Colon (tissue), 2 donors: ENCODE data around the gene CYP2C8.
"Not testable (repeated sequence)": the region's sequence is repeated elsewhere in the genome, so short reads cannot be mapped to it uniquely, and the experiment has no call there.

Experiments
- FAIRE-seq: peaks from 2 replicates; lab custom pipeline; 2012; peaks lifted over from hg19 to GRCh38; lab: Jason Lieb, UNC
- donor health status: control.
- donor health status: control.

The CYP2C8 gene

DNA sequence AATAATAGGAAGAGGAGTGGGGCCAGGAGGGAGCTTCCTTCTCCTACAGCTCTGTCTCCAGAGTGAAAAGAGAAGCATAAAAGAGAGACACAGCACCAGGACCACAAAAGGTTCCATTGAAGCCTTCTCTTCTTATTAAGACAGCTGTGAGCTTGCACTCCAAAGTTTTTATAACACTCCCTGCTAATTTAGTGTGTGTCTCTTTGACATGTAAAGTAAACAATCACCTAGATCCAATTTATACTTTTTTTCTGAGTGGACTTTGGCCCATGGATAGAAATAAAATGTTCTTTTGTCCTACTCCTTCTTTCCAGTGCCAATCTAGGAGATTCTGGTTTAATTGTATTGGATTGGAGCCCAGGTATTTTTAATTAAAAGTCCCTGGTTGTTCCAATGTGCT lies at the start of gene CYP2C8:
Gene CYP2C8, minus strand, starts transcription at position 212 of the 400 bp plus-strand sequence. Its CDS starts 95 bp downstream, at position 117.
- FAIRE-seq: no peak

DNA sequence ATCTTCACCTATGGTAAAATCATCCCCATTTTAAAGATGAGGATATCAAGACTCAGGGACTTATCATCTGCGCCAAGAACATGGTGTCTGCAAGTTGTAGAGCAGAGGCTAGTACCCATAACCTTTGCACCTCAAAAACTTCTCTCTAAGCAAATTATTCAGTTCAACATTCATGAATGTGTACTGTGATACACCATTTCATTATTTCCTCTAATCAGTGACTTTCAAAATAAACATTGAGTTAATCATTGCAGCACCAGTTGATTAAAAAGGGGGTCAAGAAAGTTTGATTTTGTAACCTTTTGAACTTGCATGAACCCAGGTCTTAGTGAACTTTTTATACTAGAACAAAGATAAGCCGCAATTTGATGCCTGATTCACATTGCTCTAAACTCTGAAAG lies 47.6 kb upstream of the CYP2C8 start:
- FAIRE-seq: no peak

- FAIRE-seq: not testable (repeated sequence)
These were observed 41.5 kb upstream of the CYP2C8 start for GRCh38 chr10:95110823-95111222.

- FAIRE-seq: no peak
These were observed 28.5 kb upstream of the CYP2C8 start for GRCh38 chr10:95097805-95098204.

DNA sequence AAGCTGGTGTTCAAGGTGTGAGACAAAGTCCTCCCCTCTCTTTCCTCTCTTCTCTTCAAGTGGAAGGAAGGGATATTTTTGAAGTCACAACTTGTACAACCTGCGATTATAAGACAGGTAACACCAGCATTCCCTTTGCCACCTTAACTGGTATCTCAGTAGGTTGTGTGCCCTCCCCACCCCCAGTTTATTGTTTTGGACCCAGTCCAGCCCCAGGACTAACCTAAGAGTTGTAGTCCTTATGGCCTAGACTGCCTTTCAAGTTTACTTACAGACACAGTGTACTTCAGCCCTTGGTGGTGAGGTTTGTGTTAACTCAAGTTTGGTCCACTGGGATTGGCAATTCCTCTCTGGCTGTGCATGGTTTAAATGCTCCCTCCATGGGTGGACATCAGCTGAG lies 26.8 kb upstream of the CYP2C8 start:
- no peak for FAIRE-seq

DNA sequence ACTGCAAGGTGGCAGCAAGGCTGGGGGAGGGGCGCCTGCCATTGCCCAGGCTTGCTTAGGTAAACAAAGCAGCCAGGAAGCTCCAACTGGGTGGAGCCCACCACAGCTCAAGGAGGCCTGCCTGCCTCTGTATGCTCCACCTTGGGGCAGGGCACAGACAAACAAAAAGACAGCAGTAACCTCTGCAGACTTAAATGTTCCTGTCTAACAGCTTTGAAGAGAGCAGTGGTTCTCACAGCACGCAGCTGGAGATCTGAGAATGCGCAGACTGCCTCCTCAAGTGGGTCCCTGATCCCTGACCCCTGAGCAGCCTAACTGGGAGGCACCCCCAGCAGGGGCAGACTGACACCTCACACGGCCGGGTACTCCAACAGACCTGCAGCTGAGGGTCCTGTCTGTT lies 10.3 kb upstream of the CYP2C8 start:
- FAIRE-seq: not testable (repeated sequence)

- FAIRE-seq: no peak
These were observed 8.3 kb upstream of the CYP2C8 start for GRCh38 chr10:95077556-95077955.

DNA sequence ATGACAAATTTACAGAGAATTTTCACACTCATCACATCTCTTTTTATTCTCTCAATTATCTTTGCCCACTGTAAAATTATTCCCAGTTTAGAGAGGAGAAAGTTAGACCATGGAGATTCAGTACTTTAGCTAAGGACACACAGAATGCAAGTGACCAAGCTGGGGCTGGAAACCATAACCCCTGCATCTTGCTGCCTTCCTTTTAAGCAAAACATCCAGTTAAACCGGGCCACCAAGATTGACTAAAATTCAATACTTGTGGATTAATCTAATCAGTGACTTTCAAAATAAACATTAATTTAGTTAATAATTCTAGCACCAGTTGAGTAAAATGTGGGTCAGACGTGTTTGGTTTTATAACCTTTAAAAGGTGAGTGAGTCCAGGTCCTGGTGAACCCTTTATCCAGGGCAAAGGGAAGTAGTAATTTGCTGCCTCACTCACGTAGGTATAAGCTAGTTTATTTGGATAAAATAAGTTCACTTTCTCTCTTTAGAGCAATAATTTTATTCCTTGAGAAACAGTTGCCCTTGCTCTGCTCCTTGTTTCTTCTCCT lies 1.9 kb upstream of the CYP2C8 start:
- FAIRE-seq: no peak

- FAIRE-seq: not testable (repeated sequence)
These were observed 5.2 kb downstream of the CYP2C8 start for GRCh38 chr10:95064125-95064524.

DNA sequence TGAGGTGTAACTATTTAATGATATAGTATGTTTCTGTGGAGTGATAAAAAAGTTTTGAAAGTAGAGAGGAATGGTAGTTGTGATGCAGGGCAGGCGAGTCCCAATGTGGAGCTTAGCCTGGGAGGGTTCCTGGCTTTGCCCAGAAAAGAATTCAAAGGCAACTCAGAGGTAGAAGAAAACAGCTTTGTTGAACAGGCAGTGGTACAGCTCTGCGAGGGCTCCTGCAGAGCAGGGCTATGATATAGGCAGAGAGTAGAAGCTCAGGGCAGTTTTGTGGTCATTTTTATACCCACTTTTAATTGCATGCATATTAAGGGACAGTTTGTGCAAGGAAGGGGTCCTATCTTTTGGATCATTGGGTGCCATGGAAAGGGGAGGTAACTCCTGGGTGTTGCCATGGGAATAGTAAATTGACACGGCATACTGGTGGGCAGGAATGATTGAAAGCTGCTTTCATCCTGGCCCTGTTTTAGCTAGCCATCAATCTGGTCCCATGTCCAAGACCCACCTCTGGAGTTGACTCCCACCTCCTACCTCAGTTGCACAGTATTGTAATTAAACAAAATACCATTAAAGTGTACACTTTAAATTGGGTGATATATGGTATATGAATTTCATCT lies 12.4 kb downstream of the CYP2C8 start:
- no peak for FAIRE-seq

- no peak for FAIRE-seq
These were observed 19.4 kb downstream of the CYP2C8 start for GRCh38 chr10:95049919-95050318.

GRCh38 chr10:95048206-95048605 lies 21.1 kb downstream of the CYP2C8 start:
- no peak for FAIRE-seq

DNA sequence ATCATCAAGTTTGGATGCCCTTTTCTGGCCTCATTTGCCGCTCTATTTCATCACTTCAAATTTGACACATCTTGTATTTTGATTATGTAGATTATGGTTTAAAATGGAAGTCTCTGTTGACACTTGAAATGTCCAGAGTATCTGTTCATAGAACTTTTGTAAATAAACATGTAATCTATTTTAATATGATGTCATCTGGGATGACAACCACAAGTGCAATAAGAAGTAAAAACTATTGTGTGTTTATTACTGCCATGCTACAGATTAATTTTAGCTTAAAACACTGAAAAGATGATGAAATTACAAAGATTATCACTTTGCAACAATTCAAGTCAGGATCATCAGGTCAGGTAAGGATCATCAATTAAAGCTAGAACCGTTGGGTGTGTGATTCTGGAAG lies 30.0 kb downstream of the CYP2C8 start:
- FAIRE-seq: no peak

- no peak for FAIRE-seq
These were observed 33.7 kb downstream of the CYP2C8 start for GRCh38 chr10:95035332-95036295.

- FAIRE-seq: no peak
These were observed 34.9 kb downstream of the CYP2C8 start for GRCh38 chr10:95034401-95034800.

DNA sequence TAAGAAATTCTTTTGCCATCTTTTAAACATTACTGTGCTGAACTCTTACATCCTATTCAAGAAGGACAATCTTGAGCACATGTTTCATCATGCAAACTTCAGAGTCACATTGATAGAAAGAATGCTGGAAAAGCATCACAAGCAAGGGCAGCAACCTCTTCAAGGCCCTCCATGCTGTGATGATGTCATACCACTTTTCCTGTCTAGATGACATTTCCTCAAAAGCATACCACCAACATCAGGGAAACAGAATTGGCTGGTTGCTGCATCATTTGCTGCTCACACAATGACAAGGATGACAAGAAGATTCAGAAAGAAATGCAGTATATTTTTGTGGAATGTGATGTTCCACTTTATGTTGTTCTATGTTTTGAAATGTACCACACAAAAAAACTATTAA lies 37.6 kb downstream of the CYP2C8 start:
- no peak for FAIRE-seq

DNA sequence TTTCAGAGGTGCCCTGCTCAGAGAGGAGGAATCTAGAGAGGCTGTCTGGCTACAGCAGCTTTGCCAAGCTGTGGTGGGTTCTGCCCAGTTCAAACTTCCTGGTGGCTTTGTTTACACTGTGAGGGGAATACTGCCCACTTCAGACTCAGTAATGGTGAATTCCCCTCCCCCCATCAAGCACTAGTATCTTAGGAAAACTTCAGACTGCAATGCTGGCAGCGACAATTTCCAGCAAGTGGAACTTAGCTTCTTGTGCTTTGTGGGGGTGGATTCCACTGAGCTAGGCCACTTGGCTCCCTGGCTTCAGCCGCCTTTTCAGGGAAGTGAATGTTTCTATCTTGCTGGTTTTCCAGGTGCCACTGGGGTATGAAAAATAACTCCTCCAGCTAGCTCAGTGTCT lies 42.8 kb downstream of the CYP2C8 start:
- FAIRE-seq: no peak

DNA sequence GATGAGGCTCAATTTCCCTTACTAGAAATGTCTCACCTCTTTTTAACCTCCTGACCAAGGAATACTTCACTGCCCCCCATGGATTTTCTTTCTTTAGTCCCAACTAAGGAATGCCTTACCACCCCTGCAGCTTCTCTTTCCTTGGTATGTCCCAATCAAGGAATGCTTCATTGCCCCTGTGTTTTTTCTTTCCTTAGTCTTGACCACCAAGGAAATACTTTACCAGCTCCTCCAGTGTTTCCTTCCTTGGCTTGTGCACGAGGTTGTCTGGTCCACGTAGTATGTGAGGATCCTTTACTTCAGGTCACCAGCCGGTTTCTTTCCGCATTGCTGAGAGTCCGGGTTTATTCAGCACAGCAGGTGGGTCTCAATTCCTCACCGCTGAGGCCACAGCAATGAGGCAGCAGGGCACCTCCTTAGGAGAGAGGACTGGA lies 71.5 kb downstream of the CYP2C8 start:
- no peak for FAIRE-seq

GRCh38 chr10:94992811-94993210 lies 76.5 kb downstream of the CYP2C8 start:
- no peak for FAIRE-seq

- no peak for FAIRE-seq
These were observed 77.9 kb downstream of the CYP2C8 start for GRCh38 chr10:94991243-94991888.

GRCh38 chr10:94989192-94989591 lies 80.1 kb downstream of the CYP2C8 start:
- no peak for FAIRE-seq
